Smooth muscle cell (in vitro differentiated cells): Measurements from ENCODE around the gene PIM3. TPM values are rescaled to one million over a fixed set of nuclear protein-coding genes. Genes with fewer than 3 reads are reported as not detected.

ENCODE experiments used
- DNase-seq: peaks from one replicate; lab custom pipeline; 2025; ENCODE audit not compliant: unreplicated experiment; lab: John Stamatoyannopoulos, UW
- H2AFZ ChIP-seq: fragments of 200-600 bp; sonication (generic); 2 replicates; pipeline ENCODE4 v1.6.0; 2016; ENCODE audit warnings: antibody characterized with exemption, low read depth, mild to moderate bottlenecking
- H3F3A ChIP-seq: fragments of 200-600 bp; sonication (generic); 2 replicates; pipeline ENCODE4 v1.6.0; 2017; ENCODE audit warnings: antibody characterized with exemption, low read depth
- H3K27ac ChIP-seq: fragments of 200-600 bp; sonication (generic); 2 replicates; pipeline ENCODE4 v1.5.1; 2016; ENCODE audit warnings: low read depth, mild to moderate bottlenecking
- H3K27me3 ChIP-seq: fragments of 200-600 bp; sonication (generic); 2 replicates; pipeline ENCODE4 v1.6.1; 2016; ENCODE audit warnings: low read depth, mild to moderate bottlenecking
- H3K36me3 ChIP-seq: fragments of 200-600 bp; sonication (generic); 2 replicates; pipeline ENCODE4 v1.5.1; 2016; ENCODE audit warnings: low read depth
- H3K4me1 ChIP-seq: fragments of 200-600 bp; sonication (generic); 2 replicates; pipeline ENCODE4 v1.5.1; 2016; ENCODE audit warnings: low read depth
- H3K4me2 ChIP-seq: fragments of 200-600 bp; sonication (generic); 2 replicates; pipeline ENCODE4 v1.6.0; 2016; ENCODE audit warnings: mild to moderate bottlenecking
- H3K4me3 ChIP-seq: fragments of 200-600 bp; sonication (generic); 2 replicates; pipeline ENCODE4 v1.5.1; 2016; ENCODE audit warnings: mild to moderate bottlenecking
- H3K79me2 ChIP-seq: fragments of 200-600 bp; sonication (generic); 2 replicates; pipeline ENCODE4 v1.6.0; 2016; ENCODE audit warnings: low read depth, mild to moderate bottlenecking
- H3K9ac ChIP-seq: fragments of 200-600 bp; sonication (generic); 2 replicates; pipeline ENCODE4 v1.6.0; 2016; ENCODE audit warnings: low read depth
- H3K9me3 ChIP-seq: fragments of 200-600 bp; sonication (generic); replicated peaks from 2 replicates; pipeline ENCODE4 v1.5.1; 2016; ENCODE audit warnings: low read depth
- H4K20me1 ChIP-seq: fragments of 200-600 bp; sonication (generic); 2 replicates; pipeline ENCODE4 v1.6.0; 2016; ENCODE audit warnings: low read depth
- CTCF ChIP-seq: fragments of 200-600 bp; sonication (generic); IDR thresholded peaks from 2 replicates; pipeline ENCODE4 v1.5.1; 2017; ENCODE audit warnings: borderline replicate concordance, mild to moderate bottlenecking, antibody characterized with exemption; ENCODE audit not compliant: insufficient read depth, poor library complexity, severe bottlenecking
- WGBS: methylation state at CpG from one replicate; pipeline ENCODE4 v1.1.7; 2016; ENCODE audit warnings: low lambda C conversion rate; 5-methylcytosine and 5-hydroxymethylcytosine counted together
- polyA plus RNA-seq: library from polyadenylated mRNA; unstranded; fragments of >200 nt; fragmentation: Nextera tagmentation; extraction: Ambion mirVana; gene quantifications from 2 replicates; pipeline ENCODE4 v1.2.1, GENCODE V29; 2016
- total RNA-seq: library from RNA; depleted of rRNA; stranded (reverse); fragments of >200 nt; gene quantifications from 2 replicates; pipeline ENCODE4 v1.2.3, GENCODE V29; 2014

The PIM3 gene
- total and polyA plus RNA-seq, 2 experiments from 2014 or later: 19.1 to 43.3 TPM

GRCh38 chr22:49948116-49948957 is 12.2 kb upstream of the PIM3 start:
- 83% methylated on average over 22 of the region's 23 CpGs for WGBS
- no peak overlapping the region for H3K9ac ChIP-seq
- no peak for TF ChIP-seq CTCF

GRCh38 chr22:49948958-49949913 is 11.3 kb upstream of the PIM3 start:
- no peaks in the 10 kb centered on the region for H3K27me3 ChIP-seq
- no peaks in the 10 kb centered on the region for H3K79me2 ChIP-seq
- no peak overlapping the region for H3K9ac ChIP-seq
- H4K20me1 ChIP-seq: no peaks in the 10 kb centered on the region
- no peak overlapping the region for H2AFZ ChIP-seq
- 90% methylated on average over 30 of the region's 42 CpGs for WGBS
- H3K27ac ChIP-seq: no peak overlapping the region
- no peak for TF ChIP-seq CTCF
- no peak overlapping the region for H3K4me3 ChIP-seq
- H3K4me1 ChIP-seq: peaks cover 17% of the 10 kb centered on the region
- no peaks in the 10 kb centered on the region for H3K36me3 ChIP-seq
- no peak for DNase-seq
- H3K9me3 ChIP-seq: no peaks in the 10 kb centered on the region
- H3K4me2 ChIP-seq: no peak overlapping the region
- no peaks in the 10 kb centered on the region for H3F3A ChIP-seq

More at GRCh38 chr22:49948116-49948957, 12.2 kb upstream of the PIM3 start:
- Histone ChIP-seq H3K27ac (no peak overlapping the region), H3K79me2 (no peaks in the 10 kb centered on the region), H3K4me2 (no peak overlapping the region), H3F3A (no peaks in the 10 kb centered on the region), H3K4me1 (peaks cover 17% of the 10 kb centered on the region), H4K20me1 (no peaks in the 10 kb centered on the region), H3K27me3 (no peaks in the 10 kb centered on the region), H3K36me3 (no peaks in the 10 kb centered on the region), H3K4me3 (no peak overlapping the region), H2AFZ (no peak overlapping the region), H3K9me3 (no peaks in the 10 kb centered on the region)
- no peak for DNase-seq

- no peak overlapping the region for H3K4me2 ChIP-seq
- peaks cover 17% of the 10 kb centered on the region for H3K4me1 ChIP-seq
- no peak overlapping the region for H3K4me3 ChIP-seq
- H2AFZ ChIP-seq: no peak overlapping the region
- H3K27me3 ChIP-seq: no peaks in the 10 kb centered on the region
- H3K27ac ChIP-seq: no peak overlapping the region
- TF ChIP-seq CTCF: no peak
- no peaks in the 10 kb centered on the region for H3F3A ChIP-seq
- DNase-seq: no peak
- H3K36me3 ChIP-seq: no peaks in the 10 kb centered on the region
- no peak overlapping the region for H3K9ac ChIP-seq
- no peaks in the 10 kb centered on the region for H3K9me3 ChIP-seq
- 93% methylated on average over 4 of the region's 11 CpGs for WGBS
- H3K79me2 ChIP-seq: no peaks in the 10 kb centered on the region
- H4K20me1 ChIP-seq: no peaks in the 10 kb centered on the region
Observed at GRCh38 chr22:49949914-49950292, 10.7 kb upstream of the PIM3 start.
